ENCODE data around the gene GOSR2.

The GOSR2 gene

GRCh38 chr17:46922804-46923635 is at the start of gene GOSR2:
Gene GOSR2 (plus strand): TSS chr17:46923160. CDS start chr17:46923193, 33 bp downstream.
- peak; percentile 100 for DNase-seq (ENCODE audit: low spot score)

- no peak for DNase-seq (ENCODE audit: low spot score)
Observed at GRCh38 chr17:46873941-46874645, 48.9 kb upstream of the GOSR2 start.

GRCh38 chr17:46874906-46875305 is 48.1 kb upstream of the GOSR2 start:
- no peak for DNase-seq (ENCODE audit: low spot score)

GRCh38 chr17:46875849-46876352 is 47.1 kb upstream of the GOSR2 start:
- DNase-seq (ENCODE audit: low spot score): no peak

GRCh38 chr17:46876353-46876887 is 46.5 kb upstream of the GOSR2 start:
- DNase-seq (ENCODE audit: low spot score): no peak

- no peak for DNase-seq (ENCODE audit: low spot score)
Observed at GRCh38 chr17:46876926-46877325, 46.0 kb upstream of the GOSR2 start.

- DNase-seq (ENCODE audit: low spot score): no peak
Observed at GRCh38 chr17:46877466-46877865, 45.5 kb upstream of the GOSR2 start.

GRCh38 chr17:46878055-46878454 is 44.9 kb upstream of the GOSR2 start:
- no peak for DNase-seq (ENCODE audit: low spot score)

- DNase-seq (ENCODE audit: low spot score): no peak
Observed at GRCh38 chr17:46879101-46879500, 43.9 kb upstream of the GOSR2 start.

- no peak for DNase-seq (ENCODE audit: low spot score)
Observed at GRCh38 chr17:46881015-46881414, 41.9 kb upstream of the GOSR2 start.

GRCh38 chr17:46882666-46883065 is 40.3 kb upstream of the GOSR2 start:
- DNase-seq (ENCODE audit: low spot score): no peak

GRCh38 chr17:46883871-46884520 is 39.0 kb upstream of the GOSR2 start:
- no peak for DNase-seq (ENCODE audit: low spot score)

- DNase-seq (ENCODE audit: low spot score): no peak
Observed at GRCh38 chr17:46884552-46884951, 38.4 kb upstream of the GOSR2 start.

GRCh38 chr17:46885415-46886309 is 37.3 kb upstream of the GOSR2 start:
- DNase-seq (ENCODE audit: low spot score): no peak

GRCh38 chr17:46886310-46886663 is 36.7 kb upstream of the GOSR2 start:
- no peak for DNase-seq (ENCODE audit: low spot score)

GRCh38 chr17:46887717-46888116 is 35.2 kb upstream of the GOSR2 start:
- DNase-seq (ENCODE audit: low spot score): no peak

- no peak for DNase-seq (ENCODE audit: low spot score)
Observed at GRCh38 chr17:46888727-46889126, 34.2 kb upstream of the GOSR2 start.

GRCh38 chr17:46889519-46889918 is 33.4 kb upstream of the GOSR2 start:
- no peak for DNase-seq (ENCODE audit: low spot score)

- DNase-seq (ENCODE audit: low spot score): no peak
Observed at GRCh38 chr17:46889992-46890564, 32.9 kb upstream of the GOSR2 start.

- no peak for DNase-seq (ENCODE audit: low spot score)
Observed at GRCh38 chr17:46890638-46891037, 32.3 kb upstream of the GOSR2 start.

- DNase-seq (ENCODE audit: low spot score): no peak
Observed at GRCh38 chr17:46892192-46892703, 30.7 kb upstream of the GOSR2 start.
